A549 (cell line): ENCODE data around the gene NFASC. TPM values are rescaled to one million over a fixed set of nuclear protein-coding genes. Genes with fewer than 3 reads are reported as not detected.

Source experiments
- ATAC-seq, 2 experiments: fragments of 200-7000 bp in 1 of 2; fragments of >200 bp in 1 of 2; cut with Nextera tagmentation in 1 of 2; cut with Tn5 transposase in 1 of 2; 3 replicates each; pipeline versions ENCODE4 v1.8.0 to v1.9.1; 2018 to 2020; ENCODE audit warnings: mild to moderate bottlenecking in 1 of 2, moderate library complexity in 1 of 2
- CTCF ChIA-PET: fragments of 300-600 bp; sonication (Branson Sonifier 250); formaldehyde crosslinking; extraction: SDS; loops from one replicate; lab custom pipeline; 2021; ENCODE audit warnings: antibody characterized with exemption, inconsistent platforms; lab: Yijun Ruan, JAX
- POLR2A ChIA-PET: fragments of 350-600 bp; formaldehyde crosslinking; extraction: SDS; loops from one replicate; lab custom pipeline; 2021; ENCODE audit warnings: antibody characterized with exemption, inconsistent platforms; lab: Yijun Ruan, JAX
- DNase-seq, 2 experiments: peaks; one replicate each; pipeline versions ENCODE4 v3.0.0 to v3.0.0-alpha.2; 2011 to 2016; ENCODE audit warnings: low read depth in 1 of 2, low spot score in 1 of 2
- FAIRE-seq: peaks from 2 replicates; lab custom pipeline; 2011; peaks lifted over from hg19 to GRCh38; lab: Jason Lieb, UNC
- H3K27ac ChIP-seq, 2 experiments: fragments of >200 bp; sonication (Bioruptor Twin); formaldehyde crosslinking; 3 replicates each; pipeline ENCODE4 v1.5.1; 2016 to 2017
- H3K4me1 ChIP-seq: fragments of >200 bp; sonication (Bioruptor Twin); formaldehyde crosslinking; 3 replicates; pipeline ENCODE4 v1.6.1; 2016
- H3K4me2 ChIP-seq: fragments of >200 bp; sonication (Bioruptor Twin); formaldehyde crosslinking; 3 replicates; pipeline ENCODE4 v1.6.1; 2016
- H3K4me3 ChIP-seq: fragments of >200 bp; sonication (Bioruptor Twin); formaldehyde crosslinking; 3 replicates; pipeline ENCODE4 v1.5.1; 2016
- H3K9me3 ChIP-seq: fragments of >200 bp; sonication (Bioruptor Twin); formaldehyde crosslinking; 3 replicates; pipeline ENCODE4 v1.6.1; 2016
- CEBPB ChIP-seq, 2 experiments: fragments of >200 bp in 1 of 2; sonication (Bioruptor Twin) in 1 of 2; formaldehyde crosslinking in 1 of 2; IDR thresholded peaks; 2 replicates each; pipeline ENCODE4 v1.6.1; 2012 to 2016
- CHD2 ChIP-seq: fragments of 150-350 bp; IDR thresholded peaks from 2 replicates; pipeline ENCODE4 v1.6.1; 2014; ENCODE audit warnings: low read length; ENCODE audit not compliant: partially characterized antibody
- CHD4 ChIP-seq: fragments of 200-600 bp; sonication (generic); IDR thresholded peaks from 2 replicates; pipeline ENCODE4 v1.6.1; 2016; ENCODE audit warnings: antibody characterized with exemption, mild to moderate bottlenecking, borderline replicate concordance
- E2F6 ChIP-seq: IDR thresholded peaks from 2 replicates; pipeline ENCODE4 v1.6.1; 2012; ENCODE audit warnings: low read depth, borderline replicate concordance
- EHF ChIP-seq: fragments of 250-450 bp; sonication (Bioruptor Pico); IDR thresholded peaks from 2 replicates; pipeline ENCODE4 v1.5.0; 2020; ENCODE audit warnings: mild to moderate bottlenecking
- HES2 ChIP-seq: fragments of >200 bp; sonication (Bioruptor Twin); formaldehyde crosslinking; IDR thresholded peaks from 2 replicates; pipeline ENCODE4 v1.6.1; 2016
- HEYL ChIP-seq: fragments of 250-450 bp; sonication (Bioruptor Pico); IDR thresholded peaks from 2 replicates; pipeline ENCODE4 v1.8.0; 2021; ENCODE audit warnings: mild to moderate bottlenecking, moderate library complexity
- HMGXB4 ChIP-seq: fragments of 250-450 bp; sonication (Bioruptor Pico); IDR thresholded peaks from 2 replicates; pipeline ENCODE4 v1.5.0; 2021; ENCODE audit warnings: mild to moderate bottlenecking, moderate library complexity, borderline replicate concordance
- JUN ChIP-seq, 2 experiments: fragments of >200 bp; sonication (Bioruptor Twin); formaldehyde crosslinking; IDR thresholded peaks; 2 replicates in 1 of 2; 3 replicates in 1 of 2; pipeline ENCODE4 v1.6.1; 2016 to 2017
- PHF8 ChIP-seq: fragments of 200-600 bp; sonication (generic); IDR thresholded peaks from 2 replicates; pipeline ENCODE4 v1.6.1; 2016; ENCODE audit warnings: low read depth, mild to moderate bottlenecking, antibody characterized with exemption, moderate library complexity, borderline replicate concordance
- RCOR1 ChIP-seq: fragments of 150-350 bp; IDR thresholded peaks from 2 replicates; pipeline ENCODE4 v1.6.1; 2014; ENCODE audit warnings: antibody characterized with exemption, low read length, low read depth
- REST ChIP-seq: fragments of 200-600 bp; sonication (generic); IDR thresholded peaks from 2 replicates; pipeline ENCODE4 v1.6.1; 2016; ENCODE audit warnings: antibody characterized with exemption, mild to moderate bottlenecking, moderate library complexity
- RFX5 ChIP-seq: fragments of 450-650 bp; IDR thresholded peaks from 2 replicates; pipeline ENCODE4 v1.7.1; 2014; ENCODE audit warnings: antibody characterized with exemption, mild to moderate bottlenecking, moderate library complexity
- RNF2 ChIP-seq: fragments of 200-600 bp; sonication (generic); IDR thresholded peaks from 2 replicates; pipeline ENCODE4 v1.6.1; 2016; ENCODE audit warnings: low read depth, mild to moderate bottlenecking, antibody characterized with exemption, moderate library complexity, borderline replicate concordance
- SMC3 ChIP-seq: fragments of >200 bp; sonication (Bioruptor Twin); formaldehyde crosslinking; IDR thresholded peaks from 3 replicates; pipeline ENCODE4 v1.6.1; 2018; ENCODE audit warnings: inconsistent platforms
- SREBF2 ChIP-seq: fragments of 450-650 bp; IDR thresholded peaks from 2 replicates; pipeline ENCODE4 v1.6.1; 2014; ENCODE audit warnings: mild to moderate bottlenecking, moderate library complexity
- ZNF302 ChIP-seq: fragments of 250-450 bp; sonication (Bioruptor Pico); IDR thresholded peaks from 2 replicates; pipeline ENCODE4 v1.9.0; 2021; ENCODE audit warnings: inconsistent platforms, mild to moderate bottlenecking, moderate library complexity
- ZSCAN20 ChIP-seq: fragments of 250-450 bp; sonication (Bioruptor Pico); IDR thresholded peaks from 2 replicates; pipeline ENCODE4 v1.8.0; 2022; ENCODE audit warnings: mild to moderate bottlenecking, moderate library complexity
- WGBS: methylation state at CpG from one replicate; pipeline ENCODE4 v1.1.6; 2017; ENCODE audit errors: missing lambda C conversion rate; 5-methylcytosine and 5-hydroxymethylcytosine counted together
- polyA plus RNA-seq, 4 experiments: library from polyadenylated mRNA; depleted of rRNA in 3 of 4; stranded (reverse); fragments of >200 nt; fragmentation: RNase III in 1 of 4; extraction: RNeasy Plus Mini Kit Qiagen cat#74134 plus additional on column Dnase treatment in 1 of 4; gene quantifications; 2 replicates in 3 of 4; 3 replicates in 1 of 4; pipeline ENCODE4 v1.2.3, GENCODE V29; 2011 to 2017

NFASC gene
- polyA plus RNA-seq, 2 of the 4 experiments (the other 2 are of a cell fraction): 0.27 to 0.39 TPM

GRCh38 chr1:205043866-205044265, 173.2 kb downstream of the NFASC start:
- ChIA-PET POLR2A (no interaction called here), CTCF (interaction anchor here (1.3 to 2.2 kb wide), 3 partner anchors 11 to 18 kb away, joined by 3 to 20 read pairs (median 6); no protein-coding TSS in a partner anchor)
- no peak for TF ChIP-seq CEBPB (IDR thresholded peaks at IDR 0.05)
- no peak for TF ChIP-seq JUN (IDR thresholded peaks at IDR 0.05)
- TF ChIP-seq PHF8: no peak
- no peak for TF ChIP-seq SREBF2
- H3K27ac ChIP-seq: no peak overlapping the region
- no peak overlapping the region for H3K4me3 ChIP-seq
- WGBS: 22% methylated on average over 4 of the region's 4 CpGs
- FAIRE-seq (no peak), DNase-seq (no peak), ATAC-seq (no peak)
- H3K4me1 ChIP-seq: peaks cover 5% of the 10 kb centered on the region; the same call in 1 of the 3 replicates
- H3K9me3 ChIP-seq: no peaks in the 10 kb centered on the region
- no peak overlapping the region for H3K4me2 ChIP-seq

- no peaks in the 10 kb centered on the region for H3K9me3 ChIP-seq
- no peak for ATAC-seq
- DNase-seq: no peak
- ChIA-PET POLR2A (interaction anchor here (0.7 kb wide), 1 partner anchor 17 kb away, joined by 3 read pairs; no protein-coding TSS in a partner anchor), CTCF (interaction anchor here (1.3 to 2.2 kb wide), 3 partner anchors 10 to 17 kb away, joined by 3 to 20 read pairs (median 6); no protein-coding TSS in a partner anchor)
- H3K4me2 ChIP-seq: no peak overlapping the region
- no peak overlapping the region for H3K27ac ChIP-seq
- TF ChIP-seq CHD2: no peak
- peak; percentile 73 for TF ChIP-seq REST
- H3K4me3 ChIP-seq: no peak overlapping the region
- 12% methylated on average over 3 of the region's 5 CpGs for WGBS
- peaks cover 5% of the 10 kb centered on the region; the same call in 1 of the 3 replicates for H3K4me1 ChIP-seq
- FAIRE-seq: no peak
These were observed 174.1 kb downstream of the NFASC start for GRCh38 chr1:205044741-205045140.

- DNase-seq: no peak
- TF ChIP-seq EHF (CRISPR knock-in tag) (no peak), RCOR1 (no peak), ZNF302 (CRISPR knock-in tag) (no peak), HEYL (CRISPR knock-in tag) (no peak), RNF2 (no peak), SMC3 (no peak), HES2 (no peak), RFX5 (no peak), ZSCAN20 (CRISPR knock-in tag) (no peak), HMGXB4 (CRISPR knock-in tag) (no peak), E2F6 (no peak), CEBPB (IDR thresholded peaks at IDR 0.05) (no peak), CHD4 (no peak)
- TF ChIP-seq, all 56 proteins: peak for 0
- ATAC-seq (no peak), FAIRE-seq (no peak)
- Histone ChIP-seq H3K27ac (no peak overlapping the region), H3K9me3 (no peaks in the 10 kb centered on the region), H3K4me2 (no peak overlapping the region), H3K4me1 (peaks cover 5% of the 10 kb centered on the region; the same call in 1 of the 3 replicates), H3K4me3 (no peak overlapping the region)
- CTCF ChIA-PET: interaction anchor here (2.2 kb wide), 1 partner anchor 17 kb away, joined by 20 read pairs; no protein-coding TSS in a partner anchor
- POLR2A ChIA-PET: no interaction called here
- 1% methylated on average over 11 of the region's 11 CpGs for WGBS
These were observed 174.5 kb downstream of the NFASC start for GRCh38 chr1:205045146-205045545.
